K562 (cell line): ENCODE measurements around the gene JPT1. TPM values are rescaled to one million over a fixed set of nuclear protein-coding genes. Genes with fewer than 3 reads are reported as not detected.

Experiments used
- ATAC-seq: fragments of 200-7000 bp; cut with Tn5 transposase; 3 replicates; pipeline ENCODE4 v1.9.1; 2020; ENCODE audit warnings: moderate library complexity
- BruUV-seq: library from RNA; stranded (reverse); fragments of 400-500 nt; replicated peaks from 2 replicates; lab custom pipeline; 2021; lab: Mats Ljungman, UMichigan
- CTCF ChIA-PET: fragments of 300-600 bp; formaldehyde crosslinking; extraction: SDS; loops from one replicate; lab custom pipeline; 2021; ENCODE audit warnings: low intra/inter-chr PET ratio; lab: Yijun Ruan, JAX
- POLR2A ChIA-PET: fragments of 300-600, 350-650 bp; sonication (Branson Sonifier 250); formaldehyde crosslinking; extraction: SDS; loops from one replicate; lab custom pipeline; 2021; ENCODE audit warnings: antibody characterized with exemption, inconsistent platforms; lab: Yijun Ruan, JAX
- DNase-seq, 4 experiments: peaks; one replicate each; pipeline versions ENCODE4 v3.0.0 to v3.0.0-alpha.2; 2011 to 2018; ENCODE audit warnings: low spot score in 3 of 4, mixed read lengths in 3 of 4; ENCODE audit errors: extremely low read depth in 1 of 4
- FAIRE-seq: peaks from 2 replicates; lab custom pipeline; 2011; peaks lifted over from hg19 to GRCh38; lab: Jason Lieb, UNC
- H2AFZ ChIP-seq: 2 replicates; pipeline ENCODE4 v1.6.0; 2011; ENCODE audit warnings: low read depth, low read length, control low read depth, inconsistent platforms
- H3K27ac ChIP-seq: fragments of 200-600 bp; 3 replicates; pipeline ENCODE4 v1.8.0; 2011; ENCODE audit warnings: low read depth, mild to moderate bottlenecking, control low read depth, inconsistent platforms, low read length, moderate library complexity, mixed read lengths; ENCODE audit errors: extremely low read depth
- H3K27me3 ChIP-seq, 2 experiments: fragments of 300-600 bp in 1 of 2; 2 replicates in 1 of 2; 3 replicates in 1 of 2; pipeline versions ENCODE4 v1.6.0 to v1.8.0; 2011; ENCODE audit warnings: inconsistent platforms in 2 of 2, low read length in 2 of 2, mild to moderate bottlenecking in 1 of 2, mixed read lengths in 1 of 2, moderate library complexity in 1 of 2; ENCODE audit not compliant: control insufficient read depth in 2 of 2, insufficient read depth in 2 of 2
- H3K36me3 ChIP-seq: fragments of 300-600 bp; 3 replicates; pipeline ENCODE4 v1.8.0; 2011; ENCODE audit warnings: mild to moderate bottlenecking, low read length, inconsistent platforms; ENCODE audit not compliant: control insufficient read depth, insufficient read depth
- H3K4me1 ChIP-seq, 2 experiments: fragments of 200-600 bp in 1 of 2; replicated peaks in 1 of 2; 2 replicates in 1 of 2; 3 replicates in 1 of 2; pipeline versions ENCODE4 v1.5.1 to v1.8.0; 2011; ENCODE audit warnings: inconsistent platforms in 2 of 2, low read length in 2 of 2, mild to moderate bottlenecking in 1 of 2, mixed read lengths in 1 of 2, moderate library complexity in 1 of 2; ENCODE audit not compliant: control insufficient read depth in 2 of 2, insufficient read depth in 2 of 2
- H3K4me2 ChIP-seq: 2 replicates; pipeline ENCODE4 v1.6.1; 2011; ENCODE audit warnings: low read length, control low read depth, inconsistent platforms, mixed read lengths; ENCODE audit not compliant: insufficient read depth
- H3K4me3 ChIP-seq: fragments of 200-600 bp; sonication (generic), shearing (Covaris generic); 2 replicates; pipeline ENCODE4 v1.5.1; 2016; ENCODE audit warnings: control low read depth, inconsistent platforms
- H3K79me2 ChIP-seq: fragments of 200-600 bp; 3 replicates; pipeline ENCODE4 v1.8.0; 2011; ENCODE audit warnings: low read length, inconsistent platforms; ENCODE audit not compliant: control insufficient read depth, insufficient read depth
- H3K9ac ChIP-seq, 2 experiments: 2 replicates each; pipeline versions ENCODE4 v1.6.0 to v1.6.1; 2011; ENCODE audit warnings: low read depth in 2 of 2, low read length in 2 of 2, control low read depth in 1 of 2, inconsistent platforms in 1 of 2, mild to moderate bottlenecking in 1 of 2, mixed read lengths in 1 of 2; ENCODE audit not compliant: insufficient read depth in 1 of 2
- H3K9me1 ChIP-seq: one replicate; pipeline ENCODE4 v1.6.0; 2011; ENCODE audit warnings: inconsistent platforms, mild to moderate bottlenecking, low read length, moderate library complexity; ENCODE audit not compliant: control insufficient read depth, insufficient read depth
- H3K9me3 ChIP-seq: replicated peaks from 2 replicates; pipeline ENCODE4 v1.5.1; 2011; ENCODE audit warnings: low read depth, low read length, inconsistent platforms; ENCODE audit not compliant: control insufficient read depth, insufficient read depth
- H4K20me1 ChIP-seq: replicated peaks from 2 replicates; pipeline ENCODE4 v1.6.1; 2011; ENCODE audit warnings: low read length, inconsistent platforms, mixed read lengths; ENCODE audit not compliant: control insufficient read depth, insufficient read depth
- ATF1 ChIP-seq, 2 experiments: fragments of 450-650 bp in 1 of 2; IDR thresholded peaks; 2 replicates each; pipeline ENCODE4 v1.6.1; 2016; ENCODE audit warnings: missing compliant biosample characterization in 1 of 2, missing genetic modification characterization in 1 of 2
- BCL6 ChIP-seq: fragments of 250-450 bp; sonication (Bioruptor Pico); IDR thresholded peaks from 2 replicates; pipeline ENCODE4 v1.4.0; 2020
- ETS2 ChIP-seq: IDR thresholded peaks from 2 replicates; pipeline ENCODE4 v1.6.1; 2016; ENCODE audit warnings: borderline replicate concordance, missing genetic modification characterization, mild to moderate bottlenecking, moderate library complexity, missing compliant biosample characterization; ENCODE audit not compliant: poor library complexity, severe bottlenecking
- GATA2 ChIP-seq: sonication (generic); formaldehyde crosslinking; IDR thresholded peaks from 2 replicates; pipeline ENCODE4 v1.4.0; 2020; ENCODE audit warnings: mild to moderate bottlenecking, missing genetic modification reagents
- HDGF ChIP-seq: fragments of 450-650 bp; IDR thresholded peaks from 2 replicates; pipeline ENCODE4 v1.6.1; 2016
- MYC ChIP-seq, 2 experiments: fragments of 250-450 bp in 1 of 2; sonication (Bioruptor Pico) in 1 of 2; IDR thresholded peaks; 2 replicates each; pipeline versions ENCODE4 v1.5.1 to v1.6.1; 2012 to 2021; ENCODE audit warnings: low read depth in 2 of 2, borderline replicate concordance in 1 of 2, improper control_type of control experiment in 1 of 2, low read length in 1 of 2, mild to moderate bottlenecking in 1 of 2, moderate library complexity in 1 of 2
- NONO ChIP-seq, 2 experiments: fragments of 200-400 bp in 1 of 2; fragments of 450-650 bp in 1 of 2; formaldehyde crosslinking in 1 of 2; IDR thresholded peaks; 2 replicates each; pipeline ENCODE4 v1.6.1; 2017; ENCODE audit warnings: low read depth in 2 of 2, mild to moderate bottlenecking in 2 of 2, moderate library complexity in 2 of 2, low read length in 1 of 2
- NR4A1 ChIP-seq, 2 experiments: fragments of 250-450 bp in 1 of 2; fragments of 450-650 bp in 1 of 2; sonication (Bioruptor Pico) in 1 of 2; IDR thresholded peaks; 2 replicates each; pipeline versions ENCODE4 v1.4.0 to v1.6.1; 2016 to 2020; ENCODE audit warnings: mild to moderate bottlenecking in 2 of 2, missing compliant biosample characterization in 1 of 2, missing genetic modification characterization in 1 of 2, moderate library complexity in 1 of 2
- PHF8 ChIP-seq: fragments of 200-600 bp; sonication (generic); IDR thresholded peaks from 2 replicates; pipeline ENCODE4 v1.6.1; 2012; ENCODE audit warnings: mixed run types, mild to moderate bottlenecking, inconsistent platforms, low read length, moderate library complexity, borderline replicate concordance
- POLR2A ChIP-seq: fragments of 450-650 bp; conservative IDR thresholded peaks from 2 replicates; pipeline ENCODE4 v1.6.1; 2016
- SP1 ChIP-seq: sonication (generic); formaldehyde crosslinking; IDR thresholded peaks from 2 replicates; pipeline ENCODE4 v1.8.1; 2022; ENCODE audit warnings: mild to moderate bottlenecking, missing genetic modification reagents
- XRCC5 ChIP-seq: fragments of 200-400 bp; formaldehyde crosslinking; IDR thresholded peaks from 2 replicates; pipeline ENCODE4 v1.6.1; 2017; ENCODE audit warnings: low read depth, mild to moderate bottlenecking, low read length
- ZNF24 ChIP-seq: fragments of 450-650 bp; IDR thresholded peaks from 2 replicates; pipeline ENCODE4 v1.6.1; 2016
- WGBS: fragments of 100-300 bp; shearing (Covaris generic); methylation state at CpG from one replicate; pipeline ENCODE4 v1.1.6; 2016; ENCODE audit warnings: low coverage, mixed read lengths; ENCODE audit not compliant: insufficient coverage; ENCODE audit errors: missing lambda C conversion rate; 5-methylcytosine and 5-hydroxymethylcytosine counted together
- in situ Hi-C: fragments of 300-500 bp; cut with MboI; formaldehyde crosslinking; loops from 4 replicates; pipeline ENCODE4 v1.15.0; 2018; ENCODE audit warnings: inconsistent platforms, mixed read lengths
- intact Hi-C: fragments of 100-400 bp; cut with micrococcal nuclease; formaldehyde crosslinking; loops from 2 replicates; pipeline ENCODE4 v1.14.2; 2022
- polyA plus RNA-seq, 8 experiments: library from polyadenylated mRNA; depleted of rRNA in 4 of 8; stranded (reverse) in 5 of 8; unstranded in 3 of 8; fragments of >200 nt; fragmentation: Nextera tagmentation in 2 of 8; fragmentation: Illumina TruSeq in 1 of 8; extraction: Ambion mirVana in 2 of 8; extraction: Trizol in 1 of 8; gene quantifications; 2 replicates each; pipeline versions ENCODE4 v1.2.1 to v1.2.3, GENCODE V29; 2011 to 2014; ENCODE audit warnings: inconsistent platforms in 1 of 8, missing spikeins in 1 of 8
- total RNA-seq, 7 experiments: library from RNA; depleted of rRNA in 6 of 7; stranded (reverse); fragments of >200 nt in 6 of 7; fragmentation: Illumina TruSeq in 2 of 7; extraction: Trizol in 2 of 7; gene quantifications; 2 replicates each; pipeline versions ENCODE4 v1.2.1 to v1.2.3, GENCODE V29; 2011 to 2021; ENCODE audit warnings: low replicate concordance in 1 of 7
- TF ChIP-seq, protein P1 (sequence below), 2 experiments: fragments of 450-650 bp; conservative IDR thresholded peaks; 2 replicates each; pipeline ENCODE4 v1.6.1; 2017; ENCODE audit warnings: mild to moderate bottlenecking in 2 of 2, moderate library complexity in 2 of 2
- TF ChIP-seq, protein P2 (sequence below): fragments of 200-800 bp; sonication (Bioruptor generic); IDR thresholded peaks from 2 replicates; pipeline ENCODE4 v1.6.1; 2017; ENCODE audit warnings: missing genetic modification characterization, missing compliant biosample characterization

Gene JPT1
- total and polyA plus RNA-seq, 9 of the 15 experiments (the other 6 are each of a cell fraction or from before 2014, with no cell fraction given): 56.7 to 292 (median 144) TPM

DNA sequence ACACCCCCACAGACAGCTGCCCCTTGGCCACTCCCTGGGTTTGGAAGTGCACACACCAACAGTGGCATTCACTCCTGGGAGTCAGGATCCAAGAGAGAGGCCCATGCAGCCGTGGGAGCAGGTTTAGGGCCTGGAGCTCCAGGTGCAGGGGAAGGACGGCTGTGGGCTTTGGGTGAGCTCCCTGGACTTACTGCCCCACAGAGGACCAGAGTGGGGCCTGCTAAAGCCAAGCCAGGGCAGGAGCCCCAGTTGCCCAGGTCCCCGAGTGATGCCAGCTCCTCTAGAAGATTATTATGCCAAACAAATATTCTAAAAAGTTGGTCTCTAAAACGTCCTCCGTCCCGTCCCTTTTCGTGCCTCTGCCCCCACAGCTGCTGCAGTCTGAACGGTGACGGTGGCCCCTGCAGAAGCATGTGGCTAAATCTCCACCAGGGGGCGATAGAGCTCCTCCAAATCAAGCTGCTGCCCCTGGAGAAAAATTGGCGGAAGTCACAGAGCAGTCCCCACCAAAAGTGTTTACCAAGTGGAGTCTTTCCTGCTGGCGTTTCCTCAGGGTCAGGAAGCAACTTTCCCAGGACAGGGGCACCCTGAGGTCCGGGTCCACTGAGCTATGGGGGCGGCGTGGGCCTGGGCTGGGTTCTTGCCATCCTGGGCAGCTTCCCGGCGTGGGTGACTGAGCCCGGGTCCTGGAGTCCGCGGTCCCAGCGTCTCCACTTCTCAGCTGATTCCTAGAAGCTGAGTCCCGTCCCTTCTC is 40.3 kb downstream of the JPT1 start:
- CTCF ChIA-PET: interaction anchor here (1.6 to 3.4 kb wide), 4 partner anchors 17 to 87 kb away, joined by 5 to 33 read pairs (median 12); no protein-coding TSS in a partner anchor
- Histone ChIP-seq H4K20me1 (no peaks in the 10 kb centered on the region), H3K4me1 (peaks cover 10 to 35% of the 10 kb centered on the region in 2 experiments), H3K36me3 (peaks cover 31% of the 10 kb centered on the region; the same call in 2 of the 3 replicates), H3K79me2 (peaks cover 39% of the 10 kb centered on the region), H3K4me2 (peak overlapping the region; percentile 74), H3K9ac (peak overlapping the region; percentile 72 to 94), H3K4me3 (peak overlapping the region; percentile 33), H3K9me1 (no peaks in the 10 kb centered on the region), H3K27me3 (no peaks in the 10 kb centered on the region), H3K27ac (peak overlapping the region; percentile 79), H2AFZ (peak overlapping the region; percentile 89), H3K9me3 (no peaks in the 10 kb centered on the region)
- POLR2A ChIA-PET: interaction anchor here (0.5 to 2.8 kb wide), 39 partner anchors 8 to 378 kb away, joined by 3 to 28 read pairs (median 3); partner anchors contain the start of genes JPT1, KCTD2, NT5C and NUP85
- peak; percentile 78 to 95 (median 82) for DNase-seq
- WGBS: 11% methylated on average over 22 of the region's 22 CpGs
- peak; percentile 98 for FAIRE-seq
- BruUV-seq: no TSS peak
- ATAC-seq: peak; percentile 82
- in situ Hi-C loops (loop anchor here (5.0 to 10.0 kb wide), 3 partner anchors 52 to 301 kb away; no protein-coding TSS in a partner anchor), intact Hi-C loops (loop anchor here (1.0 to 5.0 kb wide), 5 partner anchors 58 to 152 kb away; no protein-coding TSS in a partner anchor)
- TF ChIP-seq MYC (IDR thresholded peaks at IDR 0.05; ENCODE audit: low read depth, low read length) (0 out of 2 replicates have a peak, but pooled peaks have one; percentile 37), MYC (CRISPR knock-in tag; IDR thresholded peaks at IDR 0.05; ENCODE audit: borderline replicate concordance, low read depth) (no peak), NR4A1 (CRISPR knock-in tag; IDR thresholded peaks at IDR 0.05) (no peak), NR4A1 (tag; IDR thresholded peaks at IDR 0.05) (no peak), ATF1 (CRISPR knock-in tag; IDR thresholded peaks at IDR 0.05) (no peak), ATF1 (tag; IDR thresholded peaks at IDR 0.05) (peak; percentile 46; the same call in 1 of the 2 replicates), GATA2 (CRISPR knock-in tag) (no peak), XRCC5 (peak; percentile 70; the same call in 1 of the 2 replicates), ZNF24 (no peak; the same call in 1 of the 2 replicates), POLR2A (peak; percentile 44; the same call in 1 of the 2 replicates), HDGF (0 out of 2 replicates have a peak, but pooled peaks have one; percentile 61), BCL6 (CRISPR knock-in tag) (no peak), SP1 (peak; percentile 43; the same call in 1 of the 2 replicates), PHF8 (peak; percentile 48; the same call in 1 of the 2 replicates), NONO (IDR thresholded peaks at IDR 0.05; ENCODE audit: low read depth in 2 of 2, low read length in 1 of 2) (0 out of 4 replicates have a peak, but pooled peaks of 1 of the 2 experiments have one; percentile 47), ETS2 (tag) (no peak)
- TF ChIP-seq, protein P1, sequence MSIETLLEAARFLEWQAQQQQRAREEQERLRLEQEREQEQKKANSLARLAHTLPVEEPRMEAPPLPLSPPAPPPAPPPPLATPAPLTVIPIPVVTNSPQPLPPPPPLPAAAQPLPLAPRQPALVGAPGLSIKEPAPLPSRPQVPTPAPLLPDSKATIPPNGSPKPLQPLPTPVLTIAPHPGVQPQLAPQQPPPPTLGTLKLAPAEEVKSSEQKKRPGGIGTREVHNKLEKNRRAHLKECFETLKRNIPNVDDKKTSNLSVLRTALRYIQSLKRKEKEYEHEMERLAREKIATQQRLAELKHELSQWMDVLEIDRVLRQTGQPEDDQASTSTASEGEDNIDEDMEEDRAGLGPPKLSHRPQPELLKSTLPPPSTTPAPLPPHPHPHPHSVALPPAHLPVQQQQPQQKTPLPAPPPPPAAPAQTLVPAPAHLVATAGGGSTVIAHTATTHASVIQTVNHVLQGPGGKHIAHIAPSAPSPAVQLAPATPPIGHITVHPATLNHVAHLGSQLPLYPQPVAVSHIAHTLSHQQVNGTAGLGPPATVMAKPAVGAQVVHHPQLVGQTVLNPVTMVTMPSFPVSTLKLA (conservative IDR thresholded peaks at IDR 0.05): peak in 1 of 2 experiments; percentile 66; a peak in 2 of 4 replicates
- TF ChIP-seq, protein P2, sequence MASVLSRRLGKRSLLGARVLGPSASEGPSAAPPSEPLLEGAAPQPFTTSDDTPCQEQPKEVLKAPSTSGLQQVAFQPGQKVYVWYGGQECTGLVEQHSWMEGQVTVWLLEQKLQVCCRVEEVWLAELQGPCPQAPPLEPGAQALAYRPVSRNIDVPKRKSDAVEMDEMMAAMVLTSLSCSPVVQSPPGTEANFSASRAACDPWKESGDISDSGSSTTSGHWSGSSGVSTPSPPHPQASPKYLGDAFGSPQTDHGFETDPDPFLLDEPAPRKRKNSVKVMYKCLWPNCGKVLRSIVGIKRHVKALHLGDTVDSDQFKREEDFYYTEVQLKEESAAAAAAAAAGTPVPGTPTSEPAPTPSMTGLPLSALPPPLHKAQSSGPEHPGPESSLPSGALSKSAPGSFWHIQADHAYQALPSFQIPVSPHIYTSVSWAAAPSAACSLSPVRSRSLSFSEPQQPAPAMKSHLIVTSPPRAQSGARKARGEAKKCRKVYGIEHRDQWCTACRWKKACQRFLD (CRISPR knock-in tag): peak; percentile 35; the same call in 1 of the 2 replicates
